IMR-90 (cell line): Measurements from ENCODE around the gene TRAF6. TPM values are rescaled to one million over a fixed set of nuclear protein-coding genes. Genes with fewer than 3 reads are reported as not detected.

Experiments used
- ATAC-seq: fragments of 200-7000 bp; cut with Tn5 transposase; 2 replicates; pipeline ENCODE4 v1.9.1; 2020; ENCODE audit warnings: low read depth, mild to moderate bottlenecking, moderate library complexity
- BruUV-seq: library from RNA; stranded (reverse); fragments of 400-500 nt; replicated peaks from 2 replicates; lab custom pipeline; 2021; lab: Mats Ljungman, UMichigan
- CTCF ChIA-PET: fragments of 300-600 bp; formaldehyde crosslinking; extraction: SDS; loops from one replicate; lab custom pipeline; 2021; ENCODE audit warnings: antibody characterized with exemption; lab: Yijun Ruan, JAX
- POLR2A ChIA-PET: fragments of 300-600 bp; sonication (Branson Sonifier 250); formaldehyde crosslinking; loops from one replicate; lab custom pipeline; 2022; ENCODE audit warnings: antibody characterized with exemption; ENCODE audit not compliant: unreplicated experiment; lab: Charles Lee
- DNase-seq: peaks from one replicate; pipeline ENCODE4 v3.0.0; 2013
- H2AFZ ChIP-seq: replicated peaks from 2 replicates; pipeline ENCODE3; 2013; ENCODE audit warnings: low read length, mild to moderate bottlenecking; ENCODE audit not compliant: poor library complexity
- H2AK5ac ChIP-seq: 2 replicates; pipeline ENCODE4 v1.6.1; 2013; ENCODE audit warnings: low read depth, low read length, inconsistent platforms
- H2AK9ac ChIP-seq: replicated peaks from 2 replicates; pipeline ENCODE3; 2013; ENCODE audit warnings: mild to moderate bottlenecking, low read depth, low read length, moderate library complexity; ENCODE audit not compliant: poor library complexity
- H2BK120ac ChIP-seq: 2 replicates; pipeline ENCODE4 v1.6.1; 2013; ENCODE audit warnings: low read depth, low read length, inconsistent platforms
- H2BK15ac ChIP-seq: 3 replicates; pipeline ENCODE4 v1.6.1; 2013; ENCODE audit warnings: low read depth, low read length, inconsistent platforms
- H2BK20ac ChIP-seq: 2 replicates; pipeline ENCODE4 v1.6.1; 2013; ENCODE audit warnings: low read depth, mild to moderate bottlenecking, inconsistent platforms, low read length, moderate library complexity
- H2BK5ac ChIP-seq: 2 replicates; pipeline ENCODE4 v1.6.1; 2013; ENCODE audit warnings: mild to moderate bottlenecking, low read depth, low read length, inconsistent platforms; ENCODE audit not compliant: poor library complexity, severe bottlenecking
- H3K14ac ChIP-seq: replicated peaks from 2 replicates; pipeline ENCODE4 v1.6.1; 2013; ENCODE audit warnings: low read depth, low read length, inconsistent platforms
- H3K18ac ChIP-seq: 2 replicates; pipeline ENCODE4 v1.6.1; 2013; ENCODE audit warnings: low read depth, low read length, control low read depth
- H3K23ac ChIP-seq: 2 replicates; pipeline ENCODE4 v1.6.1; 2013; ENCODE audit warnings: low read depth, low read length, inconsistent platforms
- H3K27ac ChIP-seq: 2 replicates; pipeline ENCODE4 v1.5.1; 2013; ENCODE audit warnings: mild to moderate bottlenecking, control low read depth, low read length; ENCODE audit not compliant: insufficient read depth
- H3K27me3 ChIP-seq: 2 replicates; pipeline ENCODE4 v1.6.1; 2013; ENCODE audit warnings: low read length; ENCODE audit not compliant: control insufficient read depth, insufficient read depth
- H3K36me3 ChIP-seq: 2 replicates; pipeline ENCODE4 v1.6.1; 2013; ENCODE audit warnings: low read length, mixed read lengths; ENCODE audit not compliant: control insufficient read depth, insufficient read depth
- H3K4ac ChIP-seq: 2 replicates; pipeline ENCODE4 v1.6.1; 2013; ENCODE audit warnings: low read depth, low read length, inconsistent platforms
- H3K4me1 ChIP-seq: 2 replicates; pipeline ENCODE4 v1.6.1; 2013; ENCODE audit warnings: low read length, mixed read lengths; ENCODE audit not compliant: control insufficient read depth, insufficient read depth
- H3K4me2 ChIP-seq: 2 replicates; pipeline ENCODE4 v1.6.1; 2013; ENCODE audit warnings: low read depth, mild to moderate bottlenecking, control low read depth, low read length, moderate library complexity
- H3K4me3 ChIP-seq: 2 replicates; pipeline ENCODE4 v1.5.1; 2013; ENCODE audit warnings: low read depth, mild to moderate bottlenecking, control low read depth, low read length, moderate library complexity; ENCODE audit not compliant: insufficient read depth
- H3K56ac ChIP-seq: 2 replicates; pipeline ENCODE4 v1.6.1; 2013; ENCODE audit warnings: low read length, inconsistent platforms; ENCODE audit not compliant: insufficient read depth; ENCODE audit errors: extremely low read depth
- H3K79me1 ChIP-seq, 2 experiments: 2 replicates each; pipeline ENCODE4 v1.6.1; 2013; ENCODE audit warnings: low read length in 2 of 2, inconsistent platforms in 1 of 2, low read depth in 1 of 2
- H3K9ac ChIP-seq: 2 replicates; pipeline ENCODE4 v1.6.1; 2013; ENCODE audit warnings: low read depth, low read length, control low read depth
- H3K9me1 ChIP-seq: 2 replicates; pipeline ENCODE4 v1.6.1; 2013; ENCODE audit warnings: low read length, inconsistent platforms; ENCODE audit not compliant: insufficient read depth
- H3K9me3 ChIP-seq: 2 replicates; pipeline ENCODE4 v1.6.1; 2013; ENCODE audit warnings: low read length; ENCODE audit not compliant: control insufficient read depth, insufficient read depth
- H4K20me1 ChIP-seq: 2 replicates; pipeline ENCODE4 v1.6.1; 2013; ENCODE audit warnings: low read length, inconsistent platforms; ENCODE audit not compliant: insufficient read depth
- H4K5ac ChIP-seq: 2 replicates; pipeline ENCODE4 v1.6.1; 2013; ENCODE audit warnings: mild to moderate bottlenecking, low read depth, low read length, control low read depth
- H4K8ac ChIP-seq, 2 experiments: 2 replicates each; pipeline ENCODE4 v1.6.1; 2013; ENCODE audit warnings: low read depth in 2 of 2, low read length in 2 of 2, control low read depth in 1 of 2, inconsistent platforms in 1 of 2
- H4K91ac ChIP-seq: 2 replicates; pipeline ENCODE4 v1.6.1; 2013; ENCODE audit warnings: low read depth, low read length, inconsistent platforms; ENCODE audit not compliant: insufficient read depth
- ELK1 ChIP-seq: fragments of 150-350 bp; IDR thresholded peaks from 2 replicates; pipeline ENCODE4 v1.6.1; 2016; ENCODE audit warnings: low read depth, mild to moderate bottlenecking, low read length, moderate library complexity, borderline replicate concordance
- FOS ChIP-seq: fragments of 150-350 bp; IDR thresholded peaks from 2 replicates; pipeline ENCODE4 v1.6.1; 2016; ENCODE audit warnings: low read depth, low read length
- MAZ ChIP-seq: IDR thresholded peaks from 2 replicates; pipeline ENCODE4 v1.6.1; 2012; ENCODE audit warnings: low read depth, mild to moderate bottlenecking, low read length, improper control_type of control experiment, moderate library complexity, borderline replicate concordance
- MXI1 ChIP-seq: IDR thresholded peaks from 2 replicates; pipeline ENCODE4 v1.6.1; 2012; ENCODE audit warnings: low read depth, mild to moderate bottlenecking, low read length, moderate library complexity, borderline replicate concordance
- NFE2L2 ChIP-seq: fragments of 150-350 bp; IDR thresholded peaks from 2 replicates; pipeline ENCODE4 v1.6.1; 2016; ENCODE audit warnings: low read depth, mild to moderate bottlenecking, low read length
- POLR2A ChIP-seq: IDR thresholded peaks from 2 replicates; pipeline ENCODE4 v1.6.1; 2012; ENCODE audit warnings: mild to moderate bottlenecking, low read depth, low read length
- RAD21 ChIP-seq: IDR thresholded peaks from 2 replicates; pipeline ENCODE4 v1.6.1; 2012; ENCODE audit warnings: low read length, improper control_type of control experiment
- RFX5 ChIP-seq: IDR thresholded peaks from 2 replicates; pipeline ENCODE4 v1.8.0; 2012; ENCODE audit warnings: low read depth, mild to moderate bottlenecking, low read length, moderate library complexity
- SMC3 ChIP-seq: fragments of 150-350 bp; IDR thresholded peaks from 2 replicates; pipeline ENCODE4 v1.6.1; 2016; ENCODE audit warnings: low read depth, mild to moderate bottlenecking, antibody characterized with exemption, low read length, moderate library complexity
- WGBS, 2 experiments: methylation state at CpG; one replicate each; pipeline versions ENCODE4 v1.1.5 to v1.1.7; 2013; ENCODE audit warnings: missing lambda C conversion rate in 2 of 2; ENCODE audit not compliant: insufficient read length in 1 of 2; ENCODE audit errors: extremely low coverage in 2 of 2; 5-methylcytosine and 5-hydroxymethylcytosine counted together
- dilution Hi-C: fragments of 300-500 bp; cut with HindIII; formaldehyde crosslinking; loops from one replicate; pipeline ENCODE4 v1.14.3; 2018; ENCODE audit warnings: low sequenced_read_pairs; ENCODE audit not compliant: unreplicated experiment
- in situ Hi-C: fragments of 300-500 bp; cut with MboI; formaldehyde crosslinking; loops from 3 replicates; pipeline ENCODE4 v1.14.3; 2019; ENCODE audit warnings: low sequenced_read_pairs, inconsistent platforms, mixed read lengths
- intact Hi-C: fragments of 100-400 bp; cut with micrococcal nuclease; formaldehyde crosslinking; loops from 2 replicates; pipeline ENCODE4 v1.10.0; 2022
- polyA plus RNA-seq, 3 experiments: library from polyadenylated mRNA; depleted of rRNA; stranded (reverse); fragments of >200 nt; gene quantifications; 2 replicates each; pipeline ENCODE4 v1.2.3, GENCODE V29; 2012; ENCODE audit warnings: low replicate concordance in 1 of 3
- total RNA-seq: library from RNA; depleted of rRNA; stranded (reverse); fragments of >200 nt; gene quantifications from 2 replicates; pipeline ENCODE4 v1.2.3, GENCODE V29; 2012
- TF ChIP-seq, protein P1 (sequence below): conservative IDR thresholded peaks from 2 replicates; pipeline ENCODE4 v1.5.1; 2012; ENCODE audit warnings: mild to moderate bottlenecking, low read depth, low read length, improper control_type of control experiment
- TF ChIP-seq, protein P2 (sequence below): fragments of 150-350 bp; IDR thresholded peaks from 2 replicates; pipeline ENCODE4 v1.6.1; 2017; ENCODE audit warnings: mild to moderate bottlenecking, antibody characterized with exemption, low read length, low read depth

The TRAF6 gene
- total and polyA plus RNA-seq, 2 of the 4 experiments (the other 2 are of a cell fraction), result 6.0 to 17.6 TPM

- no peak overlapping the region for H2AK9ac ChIP-seq
- H4K20me1 ChIP-seq, result no peaks in the 10 kb centered on the region
- H2BK5ac ChIP-seq, result no peak overlapping the region
- no peak overlapping the region for H3K56ac ChIP-seq
- no peak for ATAC-seq
- H4K8ac ChIP-seq, result no peak overlapping the region
- ChIA-PET CTCF (no interaction called here), POLR2A (no interaction called here)
- H3K27me3 ChIP-seq, result peaks cover 3% of the 10 kb centered on the region; the same call in 1 of the 2 replicates
- no peak overlapping the region for H2BK20ac ChIP-seq
- DNase-seq, result no peak
- intact Hi-C loops, result no loop called here
- H3K4me3 ChIP-seq, result no peak overlapping the region
- H2BK120ac ChIP-seq, result no peak overlapping the region
- no TSS peak for BruUV-seq
- no peak overlapping the region for H2AFZ ChIP-seq
- H3K9me3 ChIP-seq, result no peaks in the 10 kb centered on the region
- H2AK5ac ChIP-seq, result no peak overlapping the region
- H3K9me1 ChIP-seq, result no peaks in the 10 kb centered on the region
- no peak overlapping the region for H3K9ac ChIP-seq
- no peak for TF ChIP-seq NFE2L2
- no peak for TF ChIP-seq MXI1
- no peak for TF ChIP-seq ELK1
- no peak for TF ChIP-seq SMC3
- TF ChIP-seq RAD21, result no peak
- TF ChIP-seq RFX5, result no peak
- TF ChIP-seq, protein P1, sequence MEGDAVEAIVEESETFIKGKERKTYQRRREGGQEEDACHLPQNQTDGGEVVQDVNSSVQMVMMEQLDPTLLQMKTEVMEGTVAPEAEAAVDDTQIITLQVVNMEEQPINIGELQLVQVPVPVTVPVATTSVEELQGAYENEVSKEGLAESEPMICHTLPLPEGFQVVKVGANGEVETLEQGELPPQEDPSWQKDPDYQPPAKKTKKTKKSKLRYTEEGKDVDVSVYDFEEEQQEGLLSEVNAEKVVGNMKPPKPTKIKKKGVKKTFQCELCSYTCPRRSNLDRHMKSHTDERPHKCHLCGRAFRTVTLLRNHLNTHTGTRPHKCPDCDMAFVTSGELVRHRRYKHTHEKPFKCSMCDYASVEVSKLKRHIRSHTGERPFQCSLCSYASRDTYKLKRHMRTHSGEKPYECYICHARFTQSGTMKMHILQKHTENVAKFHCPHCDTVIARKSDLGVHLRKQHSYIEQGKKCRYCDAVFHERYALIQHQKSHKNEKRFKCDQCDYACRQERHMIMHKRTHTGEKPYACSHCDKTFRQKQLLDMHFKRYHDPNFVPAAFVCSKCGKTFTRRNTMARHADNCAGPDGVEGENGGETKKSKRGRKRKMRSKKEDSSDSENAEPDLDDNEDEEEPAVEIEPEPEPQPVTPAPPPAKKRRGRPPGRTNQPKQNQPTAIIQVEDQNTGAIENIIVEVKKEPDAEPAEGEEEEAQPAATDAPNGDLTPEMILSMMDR, result no peak
- TF ChIP-seq, protein P2, sequence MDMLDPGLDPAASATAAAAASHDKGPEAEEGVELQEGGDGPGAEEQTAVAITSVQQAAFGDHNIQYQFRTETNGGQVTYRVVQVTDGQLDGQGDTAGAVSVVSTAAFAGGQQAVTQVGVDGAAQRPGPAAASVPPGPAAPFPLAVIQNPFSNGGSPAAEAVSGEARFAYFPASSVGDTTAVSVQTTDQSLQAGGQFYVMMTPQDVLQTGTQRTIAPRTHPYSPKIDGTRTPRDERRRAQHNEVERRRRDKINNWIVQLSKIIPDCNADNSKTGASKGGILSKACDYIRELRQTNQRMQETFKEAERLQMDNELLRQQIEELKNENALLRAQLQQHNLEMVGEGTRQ, result no peak
- TF ChIP-seq FOS, result no peak
- TF ChIP-seq POLR2A, result no peak
- TF ChIP-seq MAZ, result no peak
- no peak overlapping the region for H3K23ac ChIP-seq
- H3K79me1 ChIP-seq, result no peaks in the 10 kb centered on the region
- H4K91ac ChIP-seq, result no peak overlapping the region
- no peaks in the 10 kb centered on the region for H3K4me1 ChIP-seq
- in situ Hi-C loops, result no loop called here
- no peaks in the 10 kb centered on the region for H3K36me3 ChIP-seq
- H3K4ac ChIP-seq, result no peak overlapping the region
- no peak overlapping the region for H3K18ac ChIP-seq
- H3K14ac ChIP-seq, result no peak overlapping the region
- no peak overlapping the region for H2BK15ac ChIP-seq
- no peak overlapping the region for H3K27ac ChIP-seq
- no peak overlapping the region for H4K5ac ChIP-seq
- no peak overlapping the region for H3K4me2 ChIP-seq
- dilution Hi-C loops, result no loop called here
- WGBS, 2 experiments, result no CpG with 5 or more reads among the region's 4 CpGs
Measured at GRCh38 chr11:36558571-36559413, 48.7 kb upstream of the TRAF6 start.
